ENCODE results near the gene CPM. TPM values are rescaled to one million over a fixed set of nuclear protein-coding genes. Genes with fewer than 3 reads are reported as not detected.

Gene CPM
- polyA plus RNA-seq, 1 experiment, result 5.8 TPM

DNA sequence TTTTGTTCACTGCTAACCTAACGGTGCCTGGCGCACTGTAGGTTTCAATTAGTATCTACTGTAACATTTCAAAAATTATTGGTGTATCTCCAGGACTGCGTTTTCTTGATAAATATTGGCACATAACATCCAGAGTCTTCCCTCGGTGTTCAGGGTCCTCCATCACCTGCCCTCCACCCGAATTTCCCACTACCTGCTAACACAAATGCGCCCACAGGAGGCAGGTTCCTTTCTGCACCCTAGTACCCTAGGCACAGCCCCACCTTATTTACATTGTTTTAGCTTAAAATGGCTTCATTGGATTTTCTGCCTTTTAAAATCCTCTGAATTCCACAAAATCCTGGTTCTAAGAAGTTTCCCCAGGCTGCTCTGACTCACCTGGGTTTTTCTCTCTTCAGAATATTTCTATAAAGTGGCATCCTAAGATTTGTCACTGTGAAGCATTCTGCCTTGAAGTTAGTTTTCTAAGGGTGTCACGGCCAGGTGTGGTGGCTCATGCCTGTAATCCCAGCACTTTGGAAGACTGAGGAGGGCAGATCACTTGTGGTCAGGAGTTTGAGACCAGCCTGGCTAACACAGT, 38.6 kb downstream of the CPM start:
- H3K36me3 ChIP-seq (ENCODE audit: control insufficient read depth, insufficient read depth, low read length), result no peaks in the 10 kb centered on the region
- H3K4me3 ChIP-seq (ENCODE audit: low read depth, low read length), result no peak overlapping the region
- ChIA-PET CTCF (no interaction called here), POLR2A (no interaction called here)
- TF ChIP-seq, protein P1, sequence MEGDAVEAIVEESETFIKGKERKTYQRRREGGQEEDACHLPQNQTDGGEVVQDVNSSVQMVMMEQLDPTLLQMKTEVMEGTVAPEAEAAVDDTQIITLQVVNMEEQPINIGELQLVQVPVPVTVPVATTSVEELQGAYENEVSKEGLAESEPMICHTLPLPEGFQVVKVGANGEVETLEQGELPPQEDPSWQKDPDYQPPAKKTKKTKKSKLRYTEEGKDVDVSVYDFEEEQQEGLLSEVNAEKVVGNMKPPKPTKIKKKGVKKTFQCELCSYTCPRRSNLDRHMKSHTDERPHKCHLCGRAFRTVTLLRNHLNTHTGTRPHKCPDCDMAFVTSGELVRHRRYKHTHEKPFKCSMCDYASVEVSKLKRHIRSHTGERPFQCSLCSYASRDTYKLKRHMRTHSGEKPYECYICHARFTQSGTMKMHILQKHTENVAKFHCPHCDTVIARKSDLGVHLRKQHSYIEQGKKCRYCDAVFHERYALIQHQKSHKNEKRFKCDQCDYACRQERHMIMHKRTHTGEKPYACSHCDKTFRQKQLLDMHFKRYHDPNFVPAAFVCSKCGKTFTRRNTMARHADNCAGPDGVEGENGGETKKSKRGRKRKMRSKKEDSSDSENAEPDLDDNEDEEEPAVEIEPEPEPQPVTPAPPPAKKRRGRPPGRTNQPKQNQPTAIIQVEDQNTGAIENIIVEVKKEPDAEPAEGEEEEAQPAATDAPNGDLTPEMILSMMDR (IDR thresholded peaks at IDR 0.05; ENCODE audit: insufficient read depth, low read depth, low read length), result no peak
- no peak for DNase-seq (ENCODE audit: low read depth)
- no peaks in the 10 kb centered on the region for H3K27me3 ChIP-seq (ENCODE audit: control insufficient read depth, insufficient read depth, low read length)

DNA sequence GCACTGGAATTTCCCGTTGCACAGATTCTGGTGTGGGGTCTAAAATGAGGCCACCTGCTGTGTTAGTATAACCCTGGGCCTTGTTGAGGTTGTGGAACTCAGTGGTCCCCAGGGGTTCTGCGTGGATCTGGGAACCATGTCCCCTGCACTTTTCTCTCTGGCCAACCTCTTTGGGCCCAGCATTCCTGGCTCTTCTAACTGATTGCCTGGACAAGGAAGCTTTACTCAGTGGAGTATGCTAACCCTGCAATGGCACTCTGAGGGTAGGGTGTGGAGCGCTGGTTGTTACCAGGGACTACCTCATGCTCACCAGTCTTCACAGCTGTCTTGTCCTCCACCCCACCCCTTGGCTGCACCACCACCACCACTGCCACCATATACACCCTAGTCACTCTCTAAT, 39.2 kb downstream of the CPM start:
- CTCF ChIA-PET, result no interaction called here
- H3K36me3 ChIP-seq (ENCODE audit: control insufficient read depth, insufficient read depth, low read length), result no peaks in the 10 kb centered on the region
- TF ChIP-seq, protein P1 (IDR thresholded peaks at IDR 0.05; ENCODE audit: insufficient read depth, low read depth, low read length), result no peak
- no peaks in the 10 kb centered on the region for H3K27me3 ChIP-seq (ENCODE audit: control insufficient read depth, insufficient read depth, low read length)
- POLR2A ChIA-PET, result no interaction called here
- no peak for DNase-seq (ENCODE audit: low read depth)
- H3K4me3 ChIP-seq (ENCODE audit: low read depth, low read length), result no peak overlapping the region

DNA sequence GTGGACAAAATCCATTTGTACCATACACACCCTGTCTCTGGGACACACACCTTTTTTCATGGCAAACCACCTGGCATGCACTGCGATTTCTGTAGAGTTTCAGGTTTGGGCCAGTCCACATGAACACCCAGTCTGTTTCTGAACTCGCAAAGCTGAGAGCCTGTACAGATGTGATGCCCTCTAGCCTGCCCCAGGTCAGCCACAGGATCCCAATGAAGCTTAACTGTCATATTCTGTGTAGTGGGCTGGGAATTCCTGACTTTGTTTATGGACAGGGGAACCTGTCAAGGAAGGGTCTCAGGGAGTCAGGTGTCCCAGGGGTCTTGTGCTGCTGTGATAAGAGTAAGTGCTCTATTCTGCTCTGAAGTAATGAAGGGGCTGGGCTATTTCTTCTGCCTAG, 39.8 kb downstream of the CPM start:
- DNase-seq (ENCODE audit: low read depth), result no peak
- Histone ChIP-seq H3K27me3 (ENCODE audit: control insufficient read depth, insufficient read depth, low read length) (no peaks in the 10 kb centered on the region), H3K36me3 (ENCODE audit: control insufficient read depth, insufficient read depth, low read length) (no peaks in the 10 kb centered on the region), H3K4me3 (ENCODE audit: low read depth, low read length) (no peak overlapping the region)
- CTCF ChIA-PET, result interaction anchor here (0.8 kb wide), 1 partner anchor 63 kb away, joined by 3 read pairs; no protein-coding TSS in a partner anchor
- TF ChIP-seq, protein P1 (IDR thresholded peaks at IDR 0.05; ENCODE audit: insufficient read depth, low read depth, low read length), result no peak
- POLR2A ChIA-PET, result no interaction called here

DNA sequence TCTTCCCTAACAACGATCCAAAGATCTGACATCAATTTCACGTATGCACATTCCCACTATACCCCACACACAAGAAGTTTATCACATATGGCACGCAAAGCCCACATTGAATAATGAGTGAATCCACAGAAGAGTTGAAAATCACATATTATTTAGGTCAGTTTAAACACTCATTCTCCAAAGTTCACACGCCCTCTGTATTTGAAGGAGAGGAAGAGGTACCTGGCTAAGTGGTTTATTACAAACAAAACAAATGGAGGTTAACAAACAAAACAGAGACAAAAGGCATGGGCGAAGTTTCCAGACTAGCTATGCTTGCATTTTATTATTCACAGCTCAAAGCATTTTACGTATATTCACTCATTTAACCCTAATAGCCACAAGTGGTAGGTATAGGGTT, 41.8 kb downstream of the CPM start:
- H3K36me3 ChIP-seq (ENCODE audit: control insufficient read depth, insufficient read depth, low read length), result no peaks in the 10 kb centered on the region
- no peak overlapping the region for H3K4me3 ChIP-seq (ENCODE audit: low read depth, low read length)
- ChIA-PET CTCF (interaction anchor here (0.6 kb wide), 1 partner anchor 400 kb away, joined by 4 read pairs; no protein-coding TSS in a partner anchor), POLR2A (no interaction called here)
- no peak for DNase-seq (ENCODE audit: low read depth)
- no peaks in the 10 kb centered on the region for H3K27me3 ChIP-seq (ENCODE audit: control insufficient read depth, insufficient read depth, low read length)
- TF ChIP-seq, protein P1 (IDR thresholded peaks at IDR 0.05; ENCODE audit: insufficient read depth, low read depth, low read length), result no peak

DNA sequence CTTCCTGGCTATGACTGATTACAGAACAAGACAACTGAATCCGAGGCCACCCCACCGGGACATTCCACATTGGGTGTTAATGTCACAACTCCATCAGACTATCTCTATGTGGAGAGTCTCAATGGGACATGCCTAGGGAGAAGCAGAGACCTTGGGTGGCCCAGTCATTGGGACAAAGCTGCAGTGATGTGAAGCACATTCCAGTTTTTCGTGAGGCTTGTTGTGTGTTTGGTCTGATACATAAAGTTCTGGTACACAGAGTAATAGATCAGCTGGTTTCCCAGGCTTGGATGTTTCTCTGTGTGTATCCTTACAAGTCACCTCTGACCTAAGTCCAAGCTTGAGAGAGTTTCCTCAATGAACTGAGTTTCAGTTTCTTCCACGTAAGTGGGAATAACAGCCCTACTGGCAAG, 42.3 kb downstream of the CPM start:
- H3K4me3 ChIP-seq (ENCODE audit: low read depth, low read length), result no peak overlapping the region
- no peaks in the 10 kb centered on the region for H3K36me3 ChIP-seq (ENCODE audit: control insufficient read depth, insufficient read depth, low read length)
- ChIA-PET POLR2A (no interaction called here), CTCF (interaction anchor here (0.6 kb wide), 1 partner anchor 401 kb away, joined by 4 read pairs; no protein-coding TSS in a partner anchor)
- TF ChIP-seq, protein P1 (IDR thresholded peaks at IDR 0.05; ENCODE audit: insufficient read depth, low read depth, low read length), result no peak
- H3K27me3 ChIP-seq (ENCODE audit: control insufficient read depth, insufficient read depth, low read length), result no peaks in the 10 kb centered on the region
- no peak for DNase-seq (ENCODE audit: low read depth)
